A549 (cell line): Measurements from ENCODE around the gene HOXA5. TPM values are rescaled to one million over a fixed set of nuclear protein-coding genes. Genes with fewer than 3 reads are reported as not detected.
A peak's percentile ranks its signal among the peaks of the same experiment; 100 is the strongest.

Experiments used
- ATAC-seq, 2 experiments: fragments of 200-7000 bp in 1 of 2; fragments of >200 bp in 1 of 2; cut with Nextera tagmentation in 1 of 2; cut with Tn5 transposase in 1 of 2; 3 replicates each; pipeline versions ENCODE4 v1.8.0 to v1.9.1; 2018 to 2020; ENCODE audit warnings: mild to moderate bottlenecking in 1 of 2, moderate library complexity in 1 of 2
- CTCF ChIA-PET: fragments of 300-600 bp; sonication (Branson Sonifier 250); formaldehyde crosslinking; extraction: SDS; loops from one replicate; lab custom pipeline; 2021; ENCODE audit warnings: antibody characterized with exemption, inconsistent platforms; lab: Yijun Ruan, JAX
- POLR2A ChIA-PET: fragments of 350-600 bp; formaldehyde crosslinking; extraction: SDS; loops from one replicate; lab custom pipeline; 2021; ENCODE audit warnings: antibody characterized with exemption, inconsistent platforms; lab: Yijun Ruan, JAX
- DNase-seq, 2 experiments: peaks; one replicate each; pipeline versions ENCODE4 v3.0.0 to v3.0.0-alpha.2; 2011 to 2016; ENCODE audit warnings: low read depth in 1 of 2, low spot score in 1 of 2
- FAIRE-seq: peaks from 2 replicates; lab custom pipeline; 2011; peaks lifted over from hg19 to GRCh38; lab: Jason Lieb, UNC
- H3K27ac ChIP-seq, 2 experiments: fragments of >200 bp; sonication (Bioruptor Twin); formaldehyde crosslinking; 3 replicates each; pipeline ENCODE4 v1.5.1; 2016 to 2017
- H3K4me1 ChIP-seq: fragments of >200 bp; sonication (Bioruptor Twin); formaldehyde crosslinking; 3 replicates; pipeline ENCODE4 v1.6.1; 2016
- H3K4me2 ChIP-seq: fragments of >200 bp; sonication (Bioruptor Twin); formaldehyde crosslinking; 3 replicates; pipeline ENCODE4 v1.6.1; 2016
- H3K4me3 ChIP-seq: fragments of >200 bp; sonication (Bioruptor Twin); formaldehyde crosslinking; 3 replicates; pipeline ENCODE4 v1.5.1; 2016
- H3K9me3 ChIP-seq: fragments of >200 bp; sonication (Bioruptor Twin); formaldehyde crosslinking; 3 replicates; pipeline ENCODE4 v1.6.1; 2016
- CEBPB ChIP-seq, 2 experiments: fragments of >200 bp in 1 of 2; sonication (Bioruptor Twin) in 1 of 2; formaldehyde crosslinking in 1 of 2; IDR thresholded peaks; 2 replicates each; pipeline ENCODE4 v1.6.1; 2012 to 2016
- CHD4 ChIP-seq: fragments of 200-600 bp; sonication (generic); IDR thresholded peaks from 2 replicates; pipeline ENCODE4 v1.6.1; 2016; ENCODE audit warnings: antibody characterized with exemption, mild to moderate bottlenecking, borderline replicate concordance
- FOXS1 ChIP-seq: fragments of 250-450 bp; sonication (Bioruptor Pico); IDR thresholded peaks from 2 replicates; pipeline ENCODE4 v1.5.0; 2020; ENCODE audit warnings: mild to moderate bottlenecking, moderate library complexity
- JUN ChIP-seq, 2 experiments: fragments of >200 bp; sonication (Bioruptor Twin); formaldehyde crosslinking; IDR thresholded peaks; 2 replicates in 1 of 2; 3 replicates in 1 of 2; pipeline ENCODE4 v1.6.1; 2016 to 2017
- MAFK ChIP-seq: fragments of 450-650 bp; IDR thresholded peaks from 2 replicates; pipeline ENCODE4 v1.6.1; 2014; ENCODE audit not compliant: partially characterized antibody
- NPAS2 ChIP-seq: fragments of 250-450 bp; sonication (Bioruptor Pico); IDR thresholded peaks from 2 replicates; pipeline ENCODE4 v1.8.0; 2022; ENCODE audit warnings: mild to moderate bottlenecking, moderate library complexity, borderline replicate concordance
- NR3C1 ChIP-seq: fragments of >200 bp; sonication (Bioruptor Twin); formaldehyde crosslinking; IDR thresholded peaks from 3 replicates; pipeline ENCODE4 v1.6.1; 2017
- POLR2A ChIP-seq: IDR thresholded peaks from 2 replicates; pipeline ENCODE4 v1.6.1; 2012; ENCODE audit warnings: mild to moderate bottlenecking, low read length
- POLR2AphosphoS2 ChIP-seq: conservative IDR thresholded peaks from 2 replicates; pipeline ENCODE4 v1.6.1; 2012; ENCODE audit warnings: low read length, improper control_type of control experiment, inconsistent platforms
- RAD21 ChIP-seq, 2 experiments: fragments of >200 bp in 1 of 2; sonication (Bioruptor Twin) in 1 of 2; formaldehyde crosslinking in 1 of 2; IDR thresholded peaks in 1 of 2; conservative IDR thresholded peaks in 1 of 2; 2 replicates in 1 of 2; 3 replicates in 1 of 2; pipeline ENCODE4 v1.6.1; 2012 to 2018; ENCODE audit warnings: inconsistent platforms in 1 of 2
- RFX5 ChIP-seq: fragments of 450-650 bp; IDR thresholded peaks from 2 replicates; pipeline ENCODE4 v1.7.1; 2014; ENCODE audit warnings: antibody characterized with exemption, mild to moderate bottlenecking, moderate library complexity
- RNF2 ChIP-seq: fragments of 200-600 bp; sonication (generic); IDR thresholded peaks from 2 replicates; pipeline ENCODE4 v1.6.1; 2016; ENCODE audit warnings: low read depth, mild to moderate bottlenecking, antibody characterized with exemption, moderate library complexity, borderline replicate concordance
- TFCP2L1 ChIP-seq: fragments of 250-450 bp; sonication (Bioruptor Pico); IDR thresholded peaks from 2 replicates; pipeline ENCODE4 v1.5.0; 2021; ENCODE audit warnings: mild to moderate bottlenecking
- ZFP36 ChIP-seq: fragments of 450-650 bp; IDR thresholded peaks from 2 replicates; pipeline ENCODE4 v1.6.1; 2014; ENCODE audit warnings: borderline replicate concordance; ENCODE audit not compliant: partially characterized antibody
- ZNF302 ChIP-seq: fragments of 250-450 bp; sonication (Bioruptor Pico); IDR thresholded peaks from 2 replicates; pipeline ENCODE4 v1.9.0; 2021; ENCODE audit warnings: inconsistent platforms, mild to moderate bottlenecking, moderate library complexity
- WGBS: methylation state at CpG from one replicate; pipeline ENCODE4 v1.1.6; 2017; ENCODE audit errors: missing lambda C conversion rate; 5-methylcytosine and 5-hydroxymethylcytosine counted together
- polyA plus RNA-seq, 4 experiments: library from polyadenylated mRNA; depleted of rRNA in 3 of 4; stranded (reverse); fragments of >200 nt; fragmentation: RNase III in 1 of 4; extraction: RNeasy Plus Mini Kit Qiagen cat#74134 plus additional on column Dnase treatment in 1 of 4; gene quantifications; 2 replicates in 3 of 4; 3 replicates in 1 of 4; pipeline ENCODE4 v1.2.3, GENCODE V29; 2011 to 2017
- TF ChIP-seq, protein P1 (sequence below): fragments of >200 bp; sonication (Bioruptor Twin); formaldehyde crosslinking; IDR thresholded peaks from 2 replicates; pipeline ENCODE4 v1.6.1; 2016
- TF ChIP-seq, protein P2 (sequence below): fragments of 150-350 bp; IDR thresholded peaks from 2 replicates; pipeline ENCODE4 v1.6.1; 2014; ENCODE audit warnings: low read depth, mild to moderate bottlenecking, low read length
- TF ChIP-seq, protein P3 (sequence below): fragments of >200 bp; sonication (Bioruptor Twin); formaldehyde crosslinking; IDR thresholded peaks from 3 replicates; pipeline ENCODE4 v1.5.1; 2016
- TF ChIP-seq, protein P4 (sequence below): fragments of 450-650 bp; IDR thresholded peaks from 2 replicates; pipeline ENCODE4 v1.6.1; 2014; ENCODE audit warnings: antibody characterized with exemption

HOXA5 gene
- polyA plus RNA-seq, 2 of the 4 experiments (the other 2 are of a cell fraction), result 4.0 to 6.5 TPM

DNA sequence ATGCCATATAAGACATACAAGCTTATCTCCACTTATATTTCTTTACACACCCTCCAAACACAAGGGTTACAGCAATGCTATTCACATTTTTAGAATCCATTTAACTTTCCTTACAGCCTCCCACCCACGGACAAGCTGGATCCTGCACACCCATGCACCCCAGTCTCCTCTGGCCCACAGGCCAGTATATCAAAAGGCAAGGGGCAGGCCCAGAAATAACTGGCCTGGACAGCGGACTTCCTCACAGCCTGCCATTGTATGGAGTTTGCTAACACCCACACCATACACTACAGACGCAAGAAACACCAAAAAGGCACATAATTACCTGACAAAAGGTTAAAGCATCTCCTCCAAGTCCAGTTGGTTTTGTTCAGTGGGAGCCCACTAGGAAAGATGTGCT is 24.9 kb downstream of the HOXA5 start:
- CTCF ChIA-PET, result interaction anchor here (1.8 to 3.6 kb wide), 2 partner anchors 9 to 265 kb away, joined by 5 to 18 read pairs; no protein-coding TSS in a partner anchor
- no peak overlapping the region for H3K4me3 ChIP-seq
- no peak for ATAC-seq
- WGBS, result 54% methylated on average over 3 of the region's 3 CpGs
- no peak for DNase-seq
- TF ChIP-seq, protein P1, sequence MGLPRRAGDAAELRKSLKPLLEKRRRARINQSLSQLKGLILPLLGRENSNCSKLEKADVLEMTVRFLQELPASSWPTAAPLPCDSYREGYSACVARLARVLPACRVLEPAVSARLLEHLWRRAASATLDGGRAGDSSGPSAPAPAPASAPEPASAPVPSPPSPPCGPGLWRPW, result no peak
- TF ChIP-seq CHD4, result no peak
- no peak for TF ChIP-seq ZFP36
- TF ChIP-seq CEBPB (IDR thresholded peaks at IDR 0.05), result no peak
- TF ChIP-seq NPAS2 (CRISPR knock-in tag), result no peak
- no peak for TF ChIP-seq FOXS1 (CRISPR knock-in tag)
- no peak for TF ChIP-seq ZNF302 (CRISPR knock-in tag)
- TF ChIP-seq TFCP2L1 (CRISPR knock-in tag), result no peak
- no peak for TF ChIP-seq POLR2AphosphoS2
- no peak for TF ChIP-seq POLR2A
- TF ChIP-seq NR3C1, result no peak
- no peak for TF ChIP-seq JUN (IDR thresholded peaks at IDR 0.05)
- TF ChIP-seq, protein P2, sequence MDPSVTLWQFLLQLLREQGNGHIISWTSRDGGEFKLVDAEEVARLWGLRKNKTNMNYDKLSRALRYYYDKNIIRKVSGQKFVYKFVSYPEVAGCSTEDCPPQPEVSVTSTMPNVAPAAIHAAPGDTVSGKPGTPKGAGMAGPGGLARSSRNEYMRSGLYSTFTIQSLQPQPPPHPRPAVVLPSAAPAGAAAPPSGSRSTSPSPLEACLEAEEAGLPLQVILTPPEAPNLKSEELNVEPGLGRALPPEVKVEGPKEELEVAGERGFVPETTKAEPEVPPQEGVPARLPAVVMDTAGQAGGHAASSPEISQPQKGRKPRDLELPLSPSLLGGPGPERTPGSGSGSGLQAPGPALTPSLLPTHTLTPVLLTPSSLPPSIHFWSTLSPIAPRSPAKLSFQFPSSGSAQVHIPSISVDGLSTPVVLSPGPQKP, result no peak
- TF ChIP-seq RAD21 (conservative IDR thresholded peaks at IDR 0.05 in 1 of 2, IDR thresholded peaks at IDR 0.05 in 1 of 2), result no peak
- no peak for TF ChIP-seq RFX5
- TF ChIP-seq MAFK, result no peak
- no peak for TF ChIP-seq RNF2
- TF ChIP-seq, protein P3, sequence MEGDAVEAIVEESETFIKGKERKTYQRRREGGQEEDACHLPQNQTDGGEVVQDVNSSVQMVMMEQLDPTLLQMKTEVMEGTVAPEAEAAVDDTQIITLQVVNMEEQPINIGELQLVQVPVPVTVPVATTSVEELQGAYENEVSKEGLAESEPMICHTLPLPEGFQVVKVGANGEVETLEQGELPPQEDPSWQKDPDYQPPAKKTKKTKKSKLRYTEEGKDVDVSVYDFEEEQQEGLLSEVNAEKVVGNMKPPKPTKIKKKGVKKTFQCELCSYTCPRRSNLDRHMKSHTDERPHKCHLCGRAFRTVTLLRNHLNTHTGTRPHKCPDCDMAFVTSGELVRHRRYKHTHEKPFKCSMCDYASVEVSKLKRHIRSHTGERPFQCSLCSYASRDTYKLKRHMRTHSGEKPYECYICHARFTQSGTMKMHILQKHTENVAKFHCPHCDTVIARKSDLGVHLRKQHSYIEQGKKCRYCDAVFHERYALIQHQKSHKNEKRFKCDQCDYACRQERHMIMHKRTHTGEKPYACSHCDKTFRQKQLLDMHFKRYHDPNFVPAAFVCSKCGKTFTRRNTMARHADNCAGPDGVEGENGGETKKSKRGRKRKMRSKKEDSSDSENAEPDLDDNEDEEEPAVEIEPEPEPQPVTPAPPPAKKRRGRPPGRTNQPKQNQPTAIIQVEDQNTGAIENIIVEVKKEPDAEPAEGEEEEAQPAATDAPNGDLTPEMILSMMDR, result no peak
- TF ChIP-seq, all 56 proteins: peak for 0
- no peak for FAIRE-seq
- H3K4me1 ChIP-seq, result peaks cover 57% of the 10 kb centered on the region
- H3K4me2 ChIP-seq, result peak overlapping the region; percentile 88
- H3K9me3 ChIP-seq, result no peaks in the 10 kb centered on the region
- POLR2A ChIA-PET, result interaction anchor here (1.3 kb wide), 1 partner anchor 13 kb away, joined by 3 read pairs; no protein-coding TSS in a partner anchor
- peak overlapping the region; percentile 83 to 90; a peak in 5 of 6 replicates for H3K27ac ChIP-seq

DNA sequence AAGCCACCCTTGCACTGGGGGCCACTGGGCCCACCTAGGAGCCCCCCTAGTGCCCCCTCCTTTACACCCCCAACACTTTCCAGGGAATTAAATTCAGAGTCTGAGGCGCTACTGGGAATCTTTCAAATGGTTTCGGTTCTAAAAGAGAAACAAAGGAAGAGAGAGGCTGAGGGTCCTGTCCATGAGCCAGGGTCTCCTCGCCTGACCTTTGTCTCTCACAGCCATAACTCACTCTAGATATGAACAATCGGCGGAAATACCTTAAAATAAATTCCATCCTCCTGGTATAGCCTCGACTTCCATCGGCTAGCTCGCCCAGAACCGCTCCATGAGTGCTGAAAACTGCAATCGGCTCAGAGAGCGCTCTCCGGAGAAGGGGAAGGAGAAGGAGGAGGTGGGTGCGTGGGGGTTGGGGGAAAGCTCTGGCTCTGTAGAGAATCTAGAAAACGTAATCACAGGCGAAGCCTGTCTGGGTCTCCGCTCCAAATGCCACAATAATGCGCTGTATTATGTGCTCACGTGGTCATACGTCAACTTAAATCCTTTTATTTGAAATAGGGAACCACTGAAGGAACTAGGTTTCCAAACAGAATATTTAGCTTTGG is 25.5 kb downstream of the HOXA5 start:
- ChIA-PET CTCF (interaction anchor here (1.2 to 3.6 kb wide), 6 partner anchors 10 to 264 kb away, joined by 3 to 18 read pairs (median 4); no protein-coding TSS in a partner anchor), POLR2A (interaction anchor here (1.3 kb wide), 1 partner anchor 13 kb away, joined by 3 read pairs; no protein-coding TSS in a partner anchor)
- no peaks in the 10 kb centered on the region for H3K9me3 ChIP-seq
- peak overlapping the region; percentile 83 to 90 for H3K27ac ChIP-seq
- DNase-seq, result peak in 1 of 2 experiments; percentile 59
- FAIRE-seq, result no peak
- H3K4me3 ChIP-seq, result peak overlapping the region; percentile 44
- ATAC-seq, result peak in 1 of 2 experiments; percentile 5; a peak in 2 of 6 replicates
- 74% methylated on average over 19 of the region's 19 CpGs for WGBS
- H3K4me1 ChIP-seq, result peaks cover 51% of the 10 kb centered on the region
- peak overlapping the region; percentile 88 for H3K4me2 ChIP-seq
- no peak for TF ChIP-seq MAFK
- TF ChIP-seq, protein P4, sequence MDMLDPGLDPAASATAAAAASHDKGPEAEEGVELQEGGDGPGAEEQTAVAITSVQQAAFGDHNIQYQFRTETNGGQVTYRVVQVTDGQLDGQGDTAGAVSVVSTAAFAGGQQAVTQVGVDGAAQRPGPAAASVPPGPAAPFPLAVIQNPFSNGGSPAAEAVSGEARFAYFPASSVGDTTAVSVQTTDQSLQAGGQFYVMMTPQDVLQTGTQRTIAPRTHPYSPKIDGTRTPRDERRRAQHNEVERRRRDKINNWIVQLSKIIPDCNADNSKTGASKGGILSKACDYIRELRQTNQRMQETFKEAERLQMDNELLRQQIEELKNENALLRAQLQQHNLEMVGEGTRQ, result 0 out of 2 replicates have a peak, but pooled peaks have one; percentile 5
